ENCODE results near the gene CDK19. TPM values are rescaled to one million over a fixed set of nuclear protein-coding genes. Genes with fewer than 3 reads are reported as not detected.
A peak's percentile ranks its signal among the peaks of the same experiment; 100 is the strongest.

The CDK19 gene
- total and polyA plus RNA-seq, 2 of the 13 experiments (the other 11 are each of a cell fraction or from before 2014, with no cell fraction given), result 13.4 to 27.0 TPM

- in situ Hi-C loops (cut with HindIII; ENCODE audit: extremely low pct_ligation_motif_present, low pct_unique_long_range_greater_than_20kb), result no loop called here
- DNase-seq (ENCODE audit: low spot score) (no peak), ATAC-seq (no peak), FAIRE-seq (no peak)
- no peak overlapping the region for H3K27ac ChIP-seq (ENCODE audit: extremely low read length, insufficient read depth, low read length)
- WGBS (ENCODE audit: low lambda C conversion rate), result 96% methylated on average over 19 of the region's 19 CpGs
- no TSS peak for BruUV-seq (replicated peaks)
- no peaks in the 10 kb centered on the region for H3K9me3 ChIP-seq (ENCODE audit: low read length)
- H3K36me3 ChIP-seq (replicated peaks in 1 of 2; ENCODE audit: control insufficient read depth in 1 of 2, insufficient read depth in 2 of 2, low read length in 2 of 2), result peaks cover 2 to 19% of the 10 kb centered on the region in 2 experiments; a peak in 4 of 5 replicates
- no peaks in the 10 kb centered on the region for H3K27me3 ChIP-seq (ENCODE audit: control insufficient read depth in 1 of 2, insufficient read depth in 2 of 2, low read length in 2 of 2)
- H4K20me1 ChIP-seq (ENCODE audit: insufficient read depth, low read length), result no peaks in the 10 kb centered on the region
- H3K4me3 ChIP-seq (replicated peaks in 1 of 3; ENCODE audit: insufficient read depth in 1 of 3, low read depth in 2 of 3, low read length in 3 of 3), result no peak overlapping the region
- H3K4me1 ChIP-seq (ENCODE audit: insufficient read depth, low read length), result peaks cover 22% of the 10 kb centered on the region
- no peaks in the 10 kb centered on the region for H3K79me2 ChIP-seq (ENCODE audit: insufficient read depth, low read length)
- TF ChIP-seq CCAR2 (optimal IDR thresholded peaks at IDR 0.05; ENCODE audit: low read depth, low read length) (no peak), CTCF (CRISPR knock-in tag; IDR thresholded peaks at IDR 0.05) (peak; percentile 53)
- intact Hi-C loops (cut with micrococcal nuclease; ENCODE audit: unreplicated experiment), result no loop called here
- no peak overlapping the region for H3K4me2 ChIP-seq (ENCODE audit: low read depth, low read length)
- ChIA-PET POLR2A (no interaction called here), CTCF (ENCODE audit: low intra/inter-chr PET ratio, low total read pairs) (no interaction called here)
- H2AFZ ChIP-seq (ENCODE audit: low read length), result no peak overlapping the region
- no peak overlapping the region for H3K9ac ChIP-seq (ENCODE audit: insufficient read depth, low read depth, low read length)
Measured at GRCh38 chr6:110646951-110647910, 168.0 kb downstream of the CDK19 start.

GRCh38 chr6:110646419-110646698 is 168.9 kb downstream of the CDK19 start:
- H3K4me3 ChIP-seq (replicated peaks in 1 of 3; ENCODE audit: insufficient read depth in 1 of 3, low read depth in 2 of 3, low read length in 3 of 3), result no peak overlapping the region
- H4K20me1 ChIP-seq (ENCODE audit: insufficient read depth, low read length), result no peaks in the 10 kb centered on the region
- H3K36me3 ChIP-seq (replicated peaks in 1 of 2; ENCODE audit: control insufficient read depth in 1 of 2, insufficient read depth in 2 of 2, low read length in 2 of 2), result peaks cover 2 to 19% of the 10 kb centered on the region in 2 experiments; a peak in 4 of 5 replicates
- 99% methylated on average over 17 of the region's 17 CpGs for WGBS (ENCODE audit: low lambda C conversion rate)
- no peaks in the 10 kb centered on the region for H3K27me3 ChIP-seq (ENCODE audit: control insufficient read depth in 1 of 2, insufficient read depth in 2 of 2, low read length in 2 of 2)
- FAIRE-seq, result no peak
- intact Hi-C loops (cut with micrococcal nuclease; ENCODE audit: unreplicated experiment) (no loop called here), in situ Hi-C loops (cut with HindIII; ENCODE audit: extremely low pct_ligation_motif_present, low pct_unique_long_range_greater_than_20kb) (no loop called here)
- ChIA-PET CTCF (ENCODE audit: low intra/inter-chr PET ratio, low total read pairs) (no interaction called here), POLR2A (no interaction called here)
- no peak overlapping the region for H3K4me2 ChIP-seq (ENCODE audit: low read depth, low read length)
- peaks cover 14% of the 10 kb centered on the region for H3K4me1 ChIP-seq (ENCODE audit: insufficient read depth, low read length)
- H3K79me2 ChIP-seq (ENCODE audit: insufficient read depth, low read length), result no peaks in the 10 kb centered on the region
- no peak for ATAC-seq
- H3K27ac ChIP-seq (ENCODE audit: extremely low read length, insufficient read depth, low read length), result no peak overlapping the region
- DNase-seq (ENCODE audit: low spot score), result no peak
- H3K9ac ChIP-seq (ENCODE audit: insufficient read depth, low read depth, low read length), result no peak overlapping the region
- TF ChIP-seq ZNF597 (CRISPR knock-in tag; IDR thresholded peaks at IDR 0.05), result no peak
- TF ChIP-seq ZBTB2 (CRISPR knock-in tag; IDR thresholded peaks at IDR 0.05; ENCODE audit: low read depth), result no peak
- no peak for TF ChIP-seq MAZ (IDR thresholded peaks at IDR 0.05; ENCODE audit: borderline replicate concordance, low read depth, low read length)
- TF ChIP-seq MAZ (CRISPR knock-in tag; IDR thresholded peaks at IDR 0.05; ENCODE audit: low read depth), result no peak
- TF ChIP-seq ZNF589 (CRISPR knock-in tag; conservative IDR thresholded peaks at IDR 0.05), result no peak
- no peak for TF ChIP-seq HDAC2 (CRISPR knock-in tag; IDR thresholded peaks at IDR 0.05)
- TF ChIP-seq CCAR2 (optimal IDR thresholded peaks at IDR 0.05; ENCODE audit: low read depth, low read length), result no peak
- no TSS peak for BruUV-seq (replicated peaks)
- H3K9me3 ChIP-seq (ENCODE audit: low read length), result no peaks in the 10 kb centered on the region
- no peak overlapping the region for H2AFZ ChIP-seq (ENCODE audit: low read length)

All from HepG2 (cell line).